Calu3 (cell line): ENCODE results near the gene SMARCE1. TPM values are rescaled to one million over a fixed set of nuclear protein-coding genes. Genes with fewer than 3 reads are reported as not detected.
"Not testable (repeated sequence)": the region's sequence is repeated elsewhere in the genome, so short reads cannot be mapped to it uniquely, and the experiment has no call there.

Experiments used
- BruUV-seq: library from RNA; stranded (reverse); fragments of 400-500 nt; replicated peaks from 2 replicates; lab custom pipeline; 2021; lab: Mats Ljungman, UMichigan
- CTCF ChIA-PET: fragments of 300-600 bp; sonication (Branson Sonifier 250); formaldehyde crosslinking; loops from one replicate; lab custom pipeline; 2022; ENCODE audit warnings: antibody characterized with exemption; lab: Charles Lee
- DNase-seq: peaks from one replicate; pipeline ENCODE4 v3.0.0; 2022
- H3K27ac Mint-ChIP-seq: one replicate; pipeline ENCODE4 v1.8.0; 2022; ENCODE audit warnings: mixed read lengths; ENCODE audit not compliant: unreplicated experiment
- H3K27me3 Mint-ChIP-seq: one replicate; pipeline ENCODE4 v1.8.0; 2022; ENCODE audit warnings: mixed read lengths; ENCODE audit not compliant: unreplicated experiment
- H3K36me3 Mint-ChIP-seq: one replicate; pipeline ENCODE4 v1.8.0; 2022; ENCODE audit warnings: mild to moderate bottlenecking, moderate library complexity, mixed read lengths; ENCODE audit not compliant: insufficient read depth, unreplicated experiment
- H3K4me1 Mint-ChIP-seq: one replicate; pipeline ENCODE4 v1.8.0; 2022; ENCODE audit warnings: mild to moderate bottlenecking, low read depth, mixed read lengths; ENCODE audit not compliant: unreplicated experiment
- H3K4me3 Mint-ChIP-seq: one replicate; pipeline ENCODE4 v1.8.0; 2022; ENCODE audit warnings: mild to moderate bottlenecking, low read depth, moderate library complexity, mixed read lengths; ENCODE audit not compliant: unreplicated experiment
- H3K9me3 Mint-ChIP-seq: one replicate; pipeline ENCODE4 v1.8.0; 2022; ENCODE audit warnings: low read depth, mixed read lengths; ENCODE audit not compliant: unreplicated experiment
- CTCF ChIP-seq: fragments of 200-600 bp; IDR thresholded peaks from one replicate; pipeline ENCODE4 v1.8.0; 2022; ENCODE audit warnings: antibody characterized with exemption; ENCODE audit not compliant: unreplicated experiment
- intact Hi-C: fragments of 100-400 bp; cut with micrococcal nuclease; formaldehyde crosslinking; loops from one replicate; pipeline ENCODE4 v1.10.0; 2022; ENCODE audit not compliant: unreplicated experiment
- total RNA-seq: library from RNA; stranded (reverse); gene quantifications from 2 replicates; pipeline ENCODE4 v1.2.3, GENCODE V29; 2022

Gene SMARCE1
- total RNA-seq, 1 experiment from 2014 or later, result 768 TPM

- peaks cover 35% of the 10 kb centered on the region for H3K27me3 Mint-ChIP-seq
- no peak for TF ChIP-seq CTCF
- H3K36me3 Mint-ChIP-seq, result no peaks in the 10 kb centered on the region
- no peak for DNase-seq
- peaks cover 10% of the 10 kb centered on the region for H3K4me1 Mint-ChIP-seq
- BruUV-seq, result no TSS peak
- H3K9me3 Mint-ChIP-seq, result peaks cover 3% of the 10 kb centered on the region
- intact Hi-C loops, result no loop called here
- CTCF ChIA-PET, result interaction anchor here (0.7 to 2.2 kb wide), 15 partner anchors 10 to 166 kb away, joined by 3 to 12 read pairs (median 3); no protein-coding TSS in a partner anchor
- no peak overlapping the region for H3K4me3 Mint-ChIP-seq
- no peak overlapping the region for H3K27ac Mint-ChIP-seq
These were observed 50.5 kb downstream of the SMARCE1 start for GRCh38 chr17:40597156-40597555.

- intact Hi-C loops, result no loop called here
- BruUV-seq, result no TSS peak
- H3K36me3 Mint-ChIP-seq, result no peaks in the 10 kb centered on the region
- H3K27me3 Mint-ChIP-seq, result peaks cover 39% of the 10 kb centered on the region
- peaks cover 3% of the 10 kb centered on the region for H3K9me3 Mint-ChIP-seq
- CTCF ChIA-PET, result interaction anchor here (0.6 to 2.2 kb wide), 7 partner anchors 9 to 161 kb away, joined by 3 to 6 read pairs (median 4); no protein-coding TSS in a partner anchor
- H3K4me3 Mint-ChIP-seq, result no peak overlapping the region
- peaks cover 10% of the 10 kb centered on the region for H3K4me1 Mint-ChIP-seq
- TF ChIP-seq CTCF, result no peak
- H3K27ac Mint-ChIP-seq, result no peak overlapping the region
- no peak for DNase-seq
These were observed 51.2 kb downstream of the SMARCE1 start for GRCh38 chr17:40596261-40596919.

GRCh38 chr17:40590742-40591141 is 56.9 kb downstream of the SMARCE1 start:
- no peaks in the 10 kb centered on the region for H3K4me1 Mint-ChIP-seq
- H3K9me3 Mint-ChIP-seq, result peaks cover 10% of the 10 kb centered on the region
- no peak for DNase-seq
- no peak overlapping the region for H3K4me3 Mint-ChIP-seq
- peaks cover 79% of the 10 kb centered on the region for H3K27me3 Mint-ChIP-seq
- H3K36me3 Mint-ChIP-seq, result no peaks in the 10 kb centered on the region
- no peak overlapping the region for H3K27ac Mint-ChIP-seq
- intact Hi-C loops, result no loop called here
- CTCF ChIA-PET, result interaction anchor here (0.5 to 1.8 kb wide), 16 partner anchors 9 to 969 kb away, joined by 3 to 8 read pairs (median 3); partner anchors contain the start of gene TOP2A
- TF ChIP-seq CTCF, result no peak
- no TSS peak for BruUV-seq

- peaks cover 81% of the 10 kb centered on the region for H3K27me3 Mint-ChIP-seq
- CTCF ChIA-PET, result interaction anchor here (0.8 to 2.3 kb wide), 9 partner anchors 11 to 112 kb away, joined by 3 to 8 read pairs (median 4); no protein-coding TSS in a partner anchor
- H3K36me3 Mint-ChIP-seq, result no peaks in the 10 kb centered on the region
- H3K4me1 Mint-ChIP-seq, result no peaks in the 10 kb centered on the region
- H3K9me3 Mint-ChIP-seq, result peaks cover 17% of the 10 kb centered on the region
- TF ChIP-seq CTCF, result no peak
- H3K4me3 Mint-ChIP-seq, result no peak overlapping the region
- H3K27ac Mint-ChIP-seq, result no peak overlapping the region
- BruUV-seq, result no TSS peak
- no peak for DNase-seq
- intact Hi-C loops, result no loop called here
These were observed 59.1 kb downstream of the SMARCE1 start for GRCh38 chr17:40588552-40588951.

- H3K27me3 Mint-ChIP-seq, result peaks cover 98% of the 10 kb centered on the region
- H3K9me3 Mint-ChIP-seq, result peaks cover 17% of the 10 kb centered on the region
- intact Hi-C loops, BruUV-seq, DNase-seq, H3K27ac Mint-ChIP-seq, H3K4me3 Mint-ChIP-seq, H3K36me3 Mint-ChIP-seq, H3K4me1 Mint-ChIP-seq: not testable (repeated sequence)
- CTCF ChIA-PET, result interaction anchor here (1.4 to 4.0 kb wide), 6 partner anchors 10 to 51 kb away, joined by 3 to 24 read pairs (median 6); no protein-coding TSS in a partner anchor
These were observed 61.4 kb downstream of the SMARCE1 start for GRCh38 chr17:40586264-40586663.

- CTCF ChIA-PET, result interaction anchor here (0.5 to 4.0 kb wide), 6 partner anchors 30 to 871 kb away, joined by 3 to 24 read pairs (median 3); no protein-coding TSS in a partner anchor
- H3K27me3 Mint-ChIP-seq, result peaks cover 98% of the 10 kb centered on the region
- DNase-seq, BruUV-seq, H3K4me3 Mint-ChIP-seq, H3K36me3 Mint-ChIP-seq, H3K4me1 Mint-ChIP-seq, H3K27ac Mint-ChIP-seq, intact Hi-C loops: not testable (repeated sequence)
- H3K9me3 Mint-ChIP-seq, result peaks cover 15% of the 10 kb centered on the region
These were observed 62.7 kb downstream of the SMARCE1 start for GRCh38 chr17:40584950-40585349.
